Gastroesophageal sphincter (tissue), 3 donors: ENCODE results near the gene CXCL17.

Experiments
- CTCF ChIP-seq, 4 experiments: fragments of 200-600 bp in 2 of 4; fragments of 450-650 bp in 2 of 4; sonication (generic) in 1 of 4; IDR thresholded peaks; one replicate each; pipeline ENCODE4 v1.5.1; 2017 to 2019; ENCODE audit warnings: antibody characterized with exemption in 4 of 4, mild to moderate bottlenecking in 2 of 4, moderate library complexity in 2 of 4
- POLR2AphosphoS5 ChIP-seq: sonication (generic); formaldehyde crosslinking; IDR thresholded peaks from one replicate; pipeline ENCODE4 v1.6.1; 2017; ENCODE audit warnings: antibody characterized with exemption

GRCh38 chr19:42400404-42400803 lies 42.3 kb downstream of the CXCL17 start:
- TF ChIP-seq CTCF (IDR thresholded peaks at IDR 0.05) (no peak), POLR2AphosphoS5 (no peak)
